PFSK-1 (cell line): Measurements from ENCODE around the gene PROX1.

Experiments used
- POLR2AphosphoS5 ChIP-seq: IDR thresholded peaks from 2 replicates; pipeline ENCODE4 v1.6.1; 2012; ENCODE audit warnings: low read depth, mild to moderate bottlenecking, control low read depth, low read length, moderate library complexity
- REST ChIP-seq, 2 experiments: IDR thresholded peaks; 2 replicates each; pipeline versions ENCODE4 v1.6.1 to v1.8.0; 2011 to 2012; ENCODE audit warnings: low read depth in 2 of 2, low read length in 2 of 2, control low read depth in 1 of 2, inconsistent platforms in 1 of 2, mild to moderate bottlenecking in 1 of 2, moderate library complexity in 1 of 2; ENCODE audit not compliant: insufficient read depth in 1 of 2

- TF ChIP-seq POLR2AphosphoS5: no peak
- TF ChIP-seq REST (IDR thresholded peaks at IDR 0.05; ENCODE audit: insufficient read depth in 1 of 2, low read depth in 2 of 2, low read length in 2 of 2): no peak
Measured at GRCh38 chr1:213989002-213989855, 1.5 kb downstream of the PROX1 start.
